Breast epithelium (tissue), 3 donors: ENCODE data around the gene CLEC11A.
"Not testable (repeated sequence)": the region's sequence is repeated elsewhere in the genome, so short reads cannot be mapped to it uniquely, and the experiment has no call there.

ENCODE experiments used
- CTCF ChIP-seq, 3 donors: fragments of 450-650 bp; IDR thresholded peaks; one replicate each; pipeline ENCODE4 v1.5.1; 2016 to 2017; ENCODE audit warnings: antibody characterized with exemption in 3 of 3, mild to moderate bottlenecking in 3 of 3, moderate library complexity in 3 of 3
- POLR2A ChIP-seq: fragments of 450-650 bp; IDR thresholded peaks from one replicate; pipeline ENCODE4 v1.6.1; 2016; ENCODE audit warnings: antibody characterized with exemption, mild to moderate bottlenecking, moderate library complexity

- not testable (repeated sequence) for TF ChIP-seq POLR2A; CTCF (IDR thresholded peaks at IDR 0.05)
These were observed 44.1 kb downstream of the CLEC11A start for GRCh38 chr19:50767263-50767662.
